ENCODE data around the gene CD84.

DNA sequence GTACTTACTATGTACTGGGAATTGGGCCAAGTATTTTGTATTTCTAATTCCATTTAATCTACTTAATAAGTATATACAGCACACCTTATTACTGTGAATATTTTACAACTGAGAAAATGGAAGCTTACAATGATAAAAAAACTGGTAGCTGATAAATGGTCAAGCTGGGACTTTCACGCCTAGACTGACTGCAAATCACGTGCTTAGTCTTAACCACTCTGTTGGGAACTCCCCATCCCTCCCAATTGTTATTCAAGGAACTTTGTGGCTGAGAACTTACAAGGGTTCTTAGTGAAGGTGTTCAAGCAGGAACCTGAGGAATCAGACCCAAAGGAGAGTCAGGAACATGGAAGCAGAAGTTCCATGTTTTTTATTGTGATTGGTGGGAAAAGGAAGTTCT, 26.9 kb downstream of the CD84 start:
- TF ChIP-seq POLR2AphosphoS5 (IDR thresholded peaks at IDR 0.05; ENCODE audit: borderline replicate concordance, low read depth, low read length): no peak
- TF ChIP-seq EZH2 (IDR thresholded peaks at IDR 0.05): no peak
- TF ChIP-seq FOXP2 (optimal IDR thresholded peaks at IDR 0.05; ENCODE audit: control extremely low read depth, extremely low read length, insufficient read depth): no peak

Data from SK-N-MC (cell line).